Measurements from ENCODE around the gene NIM1K. TPM values are rescaled to one million over a fixed set of nuclear protein-coding genes. Genes with fewer than 3 reads are reported as not detected.
"Not testable (repeated sequence)": the region's sequence is repeated elsewhere in the genome, so short reads cannot be mapped to it uniquely, and the experiment has no call there.

NIM1K gene
- total and polyA plus RNA-seq, 2 donors (not counting 1 experiment from before 2014, with no cell fraction given): 1.7 to 14.7 TPM

GRCh38 chr5:43304525-43304924, 112.5 kb downstream of the NIM1K start:
- TF ChIP-seq CTCF (conservative IDR thresholded peaks at IDR 0.05 in 1 of 2, IDR thresholded peaks at IDR 0.05 in 1 of 2; ENCODE audit: low read depth in 1 of 2, low read length in 2 of 2): no peak
- TF ChIP-seq EZH2 (IDR thresholded peaks at IDR 0.05; ENCODE audit: low read length, missing control alignments): no peak
- no peaks in the 10 kb centered on the region for H3K36me3 ChIP-seq (ENCODE audit: control insufficient read depth, insufficient read depth, low read length)
- peak in 1 of 2 donors; percentile 55 for DNase-seq (ENCODE audit: low read depth in 2 of 2)
- H3K27me3 ChIP-seq (ENCODE audit: control insufficient read depth, insufficient read depth, low read length): no peaks in the 10 kb centered on the region
- H3K4me3 ChIP-seq (replicated peaks in 1 of 4; ENCODE audit: control extremely low read depth in 1 of 4, insufficient read depth in 1 of 4, low read depth in 3 of 4, low read length in 4 of 4): peak overlapping the region in 1 of 4 experiments; percentile 0
- H2AFZ ChIP-seq (ENCODE audit: low read length): no peak overlapping the region
- H3K9me3 ChIP-seq (ENCODE audit: control insufficient read depth, insufficient read depth, low read depth, low read length): no peaks in the 10 kb centered on the region
- H3K9ac ChIP-seq (ENCODE audit: insufficient read depth, low read length): no peak overlapping the region
- no peak overlapping the region for H3K27ac ChIP-seq (ENCODE audit: insufficient read depth, low read length)
- peaks cover 80% of the 10 kb centered on the region for H3K79me2 ChIP-seq (ENCODE audit: control insufficient read depth, insufficient read depth, low read length)
- peaks cover 3% of the 10 kb centered on the region for H3K4me1 ChIP-seq (ENCODE audit: control insufficient read depth, extremely low read depth, insufficient read depth, low read length)
- peaks cover 4% of the 10 kb centered on the region for H4K20me1 ChIP-seq (ENCODE audit: control insufficient read depth, extremely low read depth, insufficient read depth, low read length)
- H3K4me2 ChIP-seq (ENCODE audit: extremely low read depth, insufficient read depth, low read length): no peak overlapping the region

GRCh38 chr5:43305948-43306565, 114.0 kb downstream of the NIM1K start:
- peak; percentile 59 to 87 for DNase-seq (ENCODE audit: low read depth in 2 of 2)
- no peaks in the 10 kb centered on the region for H3K36me3 ChIP-seq (ENCODE audit: control insufficient read depth, insufficient read depth, low read length)
- H3K9ac ChIP-seq (ENCODE audit: insufficient read depth, low read length): no peak overlapping the region
- no peak overlapping the region for H2AFZ ChIP-seq (ENCODE audit: low read length)
- peaks cover 80% of the 10 kb centered on the region for H3K79me2 ChIP-seq (ENCODE audit: control insufficient read depth, insufficient read depth, low read length)
- no peak for TF ChIP-seq EZH2 (IDR thresholded peaks at IDR 0.05; ENCODE audit: low read length, missing control alignments)
- peak; percentile 41 to 73 for TF ChIP-seq CTCF (conservative IDR thresholded peaks at IDR 0.05 in 1 of 2, IDR thresholded peaks at IDR 0.05 in 1 of 2; ENCODE audit: low read depth in 1 of 2, low read length in 2 of 2)
- peaks cover 5% of the 10 kb centered on the region for H3K4me1 ChIP-seq (ENCODE audit: control insufficient read depth, extremely low read depth, insufficient read depth, low read length)
- H3K27ac ChIP-seq (ENCODE audit: insufficient read depth, low read length): no peak overlapping the region
- H3K4me2 ChIP-seq (ENCODE audit: extremely low read depth, insufficient read depth, low read length): no peak overlapping the region
- no peaks in the 10 kb centered on the region for H3K9me3 ChIP-seq (ENCODE audit: control insufficient read depth, insufficient read depth, low read depth, low read length)
- H3K27me3 ChIP-seq (ENCODE audit: control insufficient read depth, insufficient read depth, low read length): no peaks in the 10 kb centered on the region
- no peak overlapping the region for H3K4me3 ChIP-seq (replicated peaks in 1 of 4; ENCODE audit: control extremely low read depth in 1 of 4, insufficient read depth in 1 of 4, low read depth in 3 of 4, low read length in 4 of 4)
- H4K20me1 ChIP-seq (ENCODE audit: control insufficient read depth, extremely low read depth, insufficient read depth, low read length): peaks cover 6% of the 10 kb centered on the region

GRCh38 chr5:43306954-43307353, 114.9 kb downstream of the NIM1K start:
- not testable (repeated sequence) for DNase-seq (ENCODE audit: low read depth in 2 of 2); H3K4me2 ChIP-seq (ENCODE audit: extremely low read depth, insufficient read depth, low read length); H3K4me1 ChIP-seq (ENCODE audit: control insufficient read depth, extremely low read depth, insufficient read depth, low read length); H3K4me3 ChIP-seq (replicated peaks in 1 of 4; ENCODE audit: control extremely low read depth in 1 of 4, insufficient read depth in 1 of 4, low read depth in 3 of 4, low read length in 4 of 4); H3K27me3 ChIP-seq (ENCODE audit: control insufficient read depth, insufficient read depth, low read length); H3K9me3 ChIP-seq (ENCODE audit: control insufficient read depth, insufficient read depth, low read depth, low read length); H3K36me3 ChIP-seq (ENCODE audit: control insufficient read depth, insufficient read depth, low read length); H3K27ac ChIP-seq (ENCODE audit: insufficient read depth, low read length); H2AFZ ChIP-seq (ENCODE audit: low read length); H4K20me1 ChIP-seq (ENCODE audit: control insufficient read depth, extremely low read depth, insufficient read depth, low read length); H3K9ac ChIP-seq (ENCODE audit: insufficient read depth, low read length)
- H3K79me2 ChIP-seq (ENCODE audit: control insufficient read depth, insufficient read depth, low read length): peaks cover 80% of the 10 kb centered on the region

All from fibroblast of lung (primary cell).